ENCODE data around the gene AHCYL2. TPM values are rescaled to one million over a fixed set of nuclear protein-coding genes. Genes with fewer than 3 reads are reported as not detected.

The AHCYL2 gene
- total RNA-seq, 4 donors from 2014 or later: 33.5 to 61.2 (median 41.7) TPM

DNA sequence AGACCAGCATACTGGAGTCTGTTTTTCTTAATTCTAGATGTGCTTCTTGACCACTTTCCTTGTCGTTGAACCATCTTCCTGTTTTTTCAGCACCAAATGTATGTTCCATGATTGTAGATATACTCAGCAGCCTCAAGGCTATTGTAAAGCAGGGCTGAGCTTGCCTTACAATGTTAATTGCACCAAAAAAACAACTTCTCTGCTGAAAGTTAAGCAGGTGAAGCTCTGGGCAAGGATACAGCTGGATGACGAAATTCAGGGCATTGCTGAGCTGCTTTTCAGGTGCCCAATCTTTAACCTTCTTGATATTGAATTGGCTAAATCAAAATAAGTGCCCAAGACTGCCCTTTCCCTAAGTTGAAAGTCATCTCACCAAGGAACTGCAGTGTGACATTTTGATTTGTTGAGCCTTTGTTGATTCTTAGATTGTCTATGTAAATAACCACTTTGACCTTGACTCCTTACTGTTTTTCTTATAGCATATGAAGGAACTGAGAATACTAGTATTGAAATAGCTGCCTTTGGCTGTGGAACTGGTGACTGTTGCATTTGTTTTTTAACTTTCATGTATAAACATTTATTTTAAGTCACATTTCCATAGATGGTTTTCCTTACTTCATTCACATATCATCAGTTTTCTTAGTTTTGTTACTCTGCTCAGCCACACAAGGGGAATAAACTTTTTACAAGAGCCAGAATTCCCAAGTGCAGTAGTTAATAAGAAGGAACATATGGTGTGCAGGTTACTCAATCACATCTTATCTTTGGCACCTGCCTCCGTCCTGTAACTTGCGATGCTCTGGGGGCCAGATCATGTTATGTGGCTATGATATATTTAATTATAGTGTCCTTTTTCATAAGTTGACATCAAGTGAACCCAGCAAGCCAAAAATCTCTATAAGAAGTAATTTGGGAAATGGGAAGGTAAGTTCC is 3.1 kb downstream of the AHCYL2 start:
- 62% methylated on average over 4 of the region's 4 CpGs for WGBS
- no peak for TF ChIP-seq POLR2A (IDR thresholded peaks at IDR 0.05)
- TF ChIP-seq, protein P1, sequence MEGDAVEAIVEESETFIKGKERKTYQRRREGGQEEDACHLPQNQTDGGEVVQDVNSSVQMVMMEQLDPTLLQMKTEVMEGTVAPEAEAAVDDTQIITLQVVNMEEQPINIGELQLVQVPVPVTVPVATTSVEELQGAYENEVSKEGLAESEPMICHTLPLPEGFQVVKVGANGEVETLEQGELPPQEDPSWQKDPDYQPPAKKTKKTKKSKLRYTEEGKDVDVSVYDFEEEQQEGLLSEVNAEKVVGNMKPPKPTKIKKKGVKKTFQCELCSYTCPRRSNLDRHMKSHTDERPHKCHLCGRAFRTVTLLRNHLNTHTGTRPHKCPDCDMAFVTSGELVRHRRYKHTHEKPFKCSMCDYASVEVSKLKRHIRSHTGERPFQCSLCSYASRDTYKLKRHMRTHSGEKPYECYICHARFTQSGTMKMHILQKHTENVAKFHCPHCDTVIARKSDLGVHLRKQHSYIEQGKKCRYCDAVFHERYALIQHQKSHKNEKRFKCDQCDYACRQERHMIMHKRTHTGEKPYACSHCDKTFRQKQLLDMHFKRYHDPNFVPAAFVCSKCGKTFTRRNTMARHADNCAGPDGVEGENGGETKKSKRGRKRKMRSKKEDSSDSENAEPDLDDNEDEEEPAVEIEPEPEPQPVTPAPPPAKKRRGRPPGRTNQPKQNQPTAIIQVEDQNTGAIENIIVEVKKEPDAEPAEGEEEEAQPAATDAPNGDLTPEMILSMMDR (IDR thresholded peaks at IDR 0.05): no peak
- no peak for TF ChIP-seq EP300 (IDR thresholded peaks at IDR 0.05)
- no peak for TF ChIP-seq POLR2AphosphoS5 (IDR thresholded peaks at IDR 0.05)
- Histone ChIP-seq H3K36me3 (no peaks in the 10 kb centered on the region), H3K4me3 (no peak overlapping the region), H3K27me3 (no peaks in the 10 kb centered on the region), H3K27ac (no peak overlapping the region), H3K4me1 (peaks cover 38% of the 10 kb centered on the region), H3K9me3 (no peaks in the 10 kb centered on the region)
- no peak for DNase-seq (ENCODE audit: low spot score in 2 of 2)

DNA sequence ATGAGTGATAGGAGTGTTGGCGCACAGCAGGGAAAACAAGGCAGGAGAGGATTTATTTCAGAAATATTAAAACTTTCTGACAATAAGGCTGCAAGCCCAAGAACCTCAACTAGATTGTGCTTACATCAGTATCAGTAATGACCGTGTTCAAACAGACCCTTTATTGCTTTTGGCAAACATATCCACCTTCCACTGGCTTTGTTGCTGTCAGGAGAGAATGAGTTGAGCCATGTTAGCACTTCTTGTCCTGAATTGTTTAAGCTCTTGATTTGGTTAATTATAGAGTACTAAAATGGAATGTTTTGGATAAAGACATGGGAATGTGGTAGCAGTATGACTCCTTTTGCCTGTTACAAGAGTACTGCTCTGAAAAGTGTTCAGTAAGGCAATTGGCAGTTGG is 3.8 kb downstream of the AHCYL2 start:
- Histone ChIP-seq H3K4me1 (peaks cover 38% of the 10 kb centered on the region), H3K9me3 (no peaks in the 10 kb centered on the region), H3K36me3 (no peaks in the 10 kb centered on the region), H3K27me3 (no peaks in the 10 kb centered on the region), H3K4me3 (no peak overlapping the region), H3K27ac (no peak overlapping the region)
- 75% methylated on average over 2 of the region's 2 CpGs for WGBS
- TF ChIP-seq POLR2AphosphoS5 (IDR thresholded peaks at IDR 0.05) (no peak), POLR2A (IDR thresholded peaks at IDR 0.05) (no peak), EP300 (IDR thresholded peaks at IDR 0.05) (no peak)
- TF ChIP-seq, protein P1 (IDR thresholded peaks at IDR 0.05): no peak
- no peak for DNase-seq (ENCODE audit: low spot score in 2 of 2)

GRCh38 chr7:129231666-129232065 is 6.8 kb downstream of the AHCYL2 start:
- H3K27ac ChIP-seq: no peak overlapping the region
- peaks cover 20% of the 10 kb centered on the region for H3K4me1 ChIP-seq
- H3K27me3 ChIP-seq: no peaks in the 10 kb centered on the region
- no peaks in the 10 kb centered on the region for H3K9me3 ChIP-seq
- 87% methylated on average over 5 of the region's 5 CpGs for WGBS
- H3K4me3 ChIP-seq: no peak overlapping the region
- no peaks in the 10 kb centered on the region for H3K36me3 ChIP-seq
- no peak for DNase-seq (ENCODE audit: low spot score in 2 of 2)
- TF ChIP-seq POLR2AphosphoS5 (IDR thresholded peaks at IDR 0.05) (no peak), EP300 (IDR thresholded peaks at IDR 0.05) (no peak), POLR2A (IDR thresholded peaks at IDR 0.05) (no peak)
- TF ChIP-seq, protein P1 (IDR thresholded peaks at IDR 0.05): no peak

DNA sequence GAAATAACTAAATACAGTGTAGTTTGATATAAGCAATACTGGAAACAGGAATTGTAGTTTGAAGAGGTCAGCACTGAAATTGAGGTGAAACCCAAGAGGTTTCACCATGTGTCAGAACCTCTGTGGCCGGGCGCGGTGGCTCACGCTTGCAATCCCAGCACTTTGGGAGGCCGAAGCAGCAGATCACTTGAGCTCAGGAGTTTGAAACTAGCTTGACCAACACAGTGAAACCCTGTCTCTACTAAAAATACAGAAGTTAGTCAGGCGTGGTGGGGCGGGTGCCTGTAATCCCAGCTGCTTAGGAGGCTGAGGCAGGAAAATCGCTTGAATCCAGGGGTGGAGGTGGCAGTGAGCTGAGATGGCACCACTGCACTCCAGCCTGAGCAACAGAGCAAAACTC is 13.7 kb downstream of the AHCYL2 start:
- Histone ChIP-seq H3K9me3 (no peaks in the 10 kb centered on the region), H3K4me3 (no peak overlapping the region), H3K4me1 (peaks cover 4% of the 10 kb centered on the region), H3K27me3 (no peaks in the 10 kb centered on the region), H3K27ac (no peak overlapping the region), H3K36me3 (no peaks in the 10 kb centered on the region)
- TF ChIP-seq POLR2AphosphoS5 (IDR thresholded peaks at IDR 0.05) (no peak), EP300 (IDR thresholded peaks at IDR 0.05) (no peak), POLR2A (IDR thresholded peaks at IDR 0.05) (no peak)
- TF ChIP-seq, protein P1 (IDR thresholded peaks at IDR 0.05): no peak
- 91% methylated on average over 8 of the region's 8 CpGs for WGBS
- no peak for DNase-seq (ENCODE audit: low spot score in 2 of 2)

GRCh38 chr7:129240119-129240820 is 15.4 kb downstream of the AHCYL2 start:
- Histone ChIP-seq H3K4me3 (no peak overlapping the region), H3K27ac (no peak overlapping the region), H3K36me3 (no peaks in the 10 kb centered on the region), H3K4me1 (peaks cover 4% of the 10 kb centered on the region), H3K27me3 (no peaks in the 10 kb centered on the region), H3K9me3 (no peaks in the 10 kb centered on the region)
- 90% methylated on average over 10 of the region's 10 CpGs for whole genome bisulfite sequencing
- no peak for TF ChIP-seq POLR2A (IDR thresholded peaks at IDR 0.05)
- no peak for TF ChIP-seq EP300 (IDR thresholded peaks at IDR 0.05)
- TF ChIP-seq, protein P1 (IDR thresholded peaks at IDR 0.05): no peak
- no peak for TF ChIP-seq POLR2AphosphoS5 (IDR thresholded peaks at IDR 0.05)
- no peak for DNase-seq (ENCODE audit: low spot score in 2 of 2)
